Stimulated activated effector memory CD8-positive, alpha-beta T cell treated with anti-CD3 and anti-CD28 coated beads, Interleukin-12 subunit alpha, Interleukin-12 subunit beta, amount 100 ng/mL, for 72 hours (primary cell): ENCODE measurements around the gene DCST1.

ENCODE experiments used
- ATAC-seq: fragments of 150-1000 bp; cut with Tn5 transposase; 2 replicates; pipeline ENCODE4 v1.10.0; 2021
- DNase-seq, 2 donors: peaks; one replicate each; pipeline ENCODE4 v3.0.0; 2021 to 2022; ENCODE audit warnings: low spot score in 2 of 2
- H3K27ac Mint-ChIP-seq: one replicate; pipeline ENCODE4 v1.8.0; 2022; ENCODE audit warnings: mild to moderate bottlenecking, mixed read lengths
- H3K36me3 Mint-ChIP-seq: one replicate; pipeline ENCODE4 v1.8.0; 2022; ENCODE audit warnings: mild to moderate bottlenecking, mixed read lengths
- H3K4me1 Mint-ChIP-seq: one replicate; pipeline ENCODE4 v1.8.0; 2022; ENCODE audit warnings: mixed read lengths
- H3K4me3 Mint-ChIP-seq: one replicate; pipeline ENCODE4 v1.8.0; 2022; ENCODE audit warnings: mild to moderate bottlenecking, mixed read lengths
- H3K9me3 Mint-ChIP-seq: one replicate; pipeline ENCODE4 v1.8.0; 2022; ENCODE audit warnings: mixed read lengths

Gene DCST1

DNA sequence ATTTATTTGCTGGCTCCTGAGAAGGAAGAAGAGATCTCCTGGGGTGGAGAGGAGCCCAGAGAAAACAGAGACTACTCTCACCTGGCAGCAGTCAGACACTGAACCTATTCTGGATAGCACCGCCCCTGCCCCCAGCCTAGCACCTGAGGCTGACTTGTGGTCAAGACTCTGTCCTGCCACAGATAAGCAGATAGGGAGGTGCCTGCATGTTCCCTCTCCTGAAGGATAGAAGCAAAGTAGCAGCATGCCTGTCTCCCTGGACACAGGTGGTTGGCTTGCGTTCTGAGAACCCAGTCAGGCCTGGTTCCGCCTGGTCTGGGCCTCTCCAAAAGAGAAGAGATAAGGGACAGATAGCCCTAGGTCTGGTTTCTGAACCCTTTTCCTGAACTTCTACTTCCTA lies 43.7 kb downstream of the DCST1 start:
- Mint-ChIP-seq H3K4me1 (peaks cover 31% of the 10 kb centered on the region), H3K27ac (no peak overlapping the region), H3K4me3 (no peak overlapping the region), H3K36me3 (peaks cover 7% of the 10 kb centered on the region), H3K9me3 (no peaks in the 10 kb centered on the region)
- DNase-seq (no peak), ATAC-seq (no peak)

DNA sequence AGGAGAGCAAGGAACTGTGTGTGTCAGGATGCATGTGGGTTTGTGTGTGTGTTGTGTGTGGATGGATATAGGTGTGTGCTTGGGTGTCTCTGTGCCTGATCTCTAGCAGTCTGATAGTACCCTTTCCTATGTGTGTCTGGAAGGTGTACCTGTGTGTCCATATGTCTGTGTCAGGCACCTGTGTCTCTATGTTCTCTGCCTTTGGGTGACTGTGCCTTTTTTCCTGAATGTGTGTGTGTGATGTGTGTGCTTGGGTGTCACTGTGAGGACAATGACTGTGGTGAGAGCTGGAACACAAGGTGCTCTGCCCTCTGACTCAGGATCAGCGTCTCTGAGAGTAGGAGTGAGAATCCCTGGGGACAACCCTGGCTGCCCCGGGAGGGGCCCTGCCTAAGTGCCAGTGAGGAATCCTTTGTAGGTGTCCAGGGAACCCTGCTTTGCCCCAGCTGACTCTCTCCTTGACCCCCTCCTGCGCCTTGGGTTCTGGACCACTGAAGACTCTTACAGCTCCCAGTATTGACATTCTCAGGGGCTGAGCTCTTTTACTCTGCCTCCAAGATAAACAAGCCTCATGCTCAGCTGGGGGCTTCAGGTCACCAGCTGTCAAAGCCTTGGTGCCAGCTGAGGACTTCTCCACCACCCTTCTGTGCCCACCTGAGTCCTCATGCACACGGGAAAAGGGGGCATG lies 44.3 kb downstream of the DCST1 start:
- ATAC-seq (no peak), DNase-seq (no peak)
- Mint-ChIP-seq H3K4me1 (peaks cover 35% of the 10 kb centered on the region), H3K4me3 (peak overlapping the region; percentile 77), H3K9me3 (no peaks in the 10 kb centered on the region), H3K27ac (no peak overlapping the region), H3K36me3 (peaks cover 7% of the 10 kb centered on the region)

DNA sequence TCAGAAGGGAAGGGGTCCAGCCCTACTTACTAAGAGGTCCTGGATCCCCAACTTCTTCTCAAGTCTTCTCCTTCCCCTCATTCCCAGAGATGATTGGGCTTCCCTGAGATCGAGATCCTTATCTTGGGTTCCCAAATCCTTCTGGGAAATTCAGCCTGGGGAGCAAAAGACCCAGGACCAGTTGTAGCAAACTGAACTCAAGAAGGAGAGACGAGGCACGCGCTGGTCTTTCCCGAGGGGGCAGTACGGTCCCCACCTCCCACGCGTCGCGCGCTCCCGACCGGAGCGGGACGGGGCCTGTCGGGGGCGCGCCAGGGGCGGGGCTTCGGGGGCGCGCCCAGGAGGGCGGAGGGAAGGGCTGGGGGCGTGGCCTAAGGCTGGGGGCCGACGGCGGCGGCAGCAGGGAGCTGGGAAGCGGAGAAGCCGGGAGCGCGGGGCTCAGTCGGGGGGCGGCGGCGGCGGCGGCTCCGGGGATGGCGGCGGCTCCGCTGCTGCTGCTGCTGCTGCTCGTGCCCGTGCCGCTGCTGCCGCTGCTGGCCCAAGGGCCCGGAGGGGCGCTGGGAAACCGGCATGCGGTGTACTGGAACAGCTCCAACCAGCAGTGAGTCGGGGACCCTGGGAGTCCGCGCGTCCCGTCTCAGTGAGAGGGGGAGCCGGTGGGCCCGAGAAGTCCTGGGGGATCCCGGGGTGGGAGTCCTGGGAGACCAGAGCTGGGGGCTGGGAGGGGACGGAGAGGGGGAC lies 45.0 kb downstream of the DCST1 start, which contains the start of gene EFNA3:
EFNA3 (plus strand) TSS at position 369 of the 741 bp plus-strand sequence; CDS start at position 474, 105 bp downstream.
- Mint-ChIP-seq H3K4me1 (peaks cover 37% of the 10 kb centered on the region), H3K36me3 (peaks cover 7% of the 10 kb centered on the region), H3K4me3 (peak within 1 kb of the TSS; percentile 77), H3K9me3 (no peaks in the 10 kb centered on the region), H3K27ac (no peak within 1 kb of the TSS)
- ATAC-seq (peak; percentile 43), DNase-seq (peak; percentile 62 to 77)

DNA sequence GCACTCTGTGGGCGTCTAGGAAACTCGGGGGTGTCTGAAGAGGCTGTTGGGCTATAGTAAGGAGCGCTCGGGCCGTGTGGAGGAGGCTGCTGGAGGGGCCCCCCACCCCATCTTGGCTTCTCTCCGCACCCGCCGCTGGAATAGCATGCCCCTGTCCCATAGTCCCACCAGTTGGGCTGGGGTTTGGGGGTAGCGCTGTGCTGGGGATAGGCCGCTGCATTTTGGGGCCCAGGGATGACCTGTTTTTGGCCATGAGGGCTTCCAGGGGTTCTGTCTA lies 45.5 kb downstream of the DCST1 start:
- Mint-ChIP-seq H3K4me3 (peak overlapping the region; percentile 77), H3K4me1 (peaks cover 42% of the 10 kb centered on the region), H3K9me3 (no peaks in the 10 kb centered on the region), H3K36me3 (peaks cover 7% of the 10 kb centered on the region), H3K27ac (no peak overlapping the region)
- no peak for ATAC-seq
- no peak for DNase-seq

DNA sequence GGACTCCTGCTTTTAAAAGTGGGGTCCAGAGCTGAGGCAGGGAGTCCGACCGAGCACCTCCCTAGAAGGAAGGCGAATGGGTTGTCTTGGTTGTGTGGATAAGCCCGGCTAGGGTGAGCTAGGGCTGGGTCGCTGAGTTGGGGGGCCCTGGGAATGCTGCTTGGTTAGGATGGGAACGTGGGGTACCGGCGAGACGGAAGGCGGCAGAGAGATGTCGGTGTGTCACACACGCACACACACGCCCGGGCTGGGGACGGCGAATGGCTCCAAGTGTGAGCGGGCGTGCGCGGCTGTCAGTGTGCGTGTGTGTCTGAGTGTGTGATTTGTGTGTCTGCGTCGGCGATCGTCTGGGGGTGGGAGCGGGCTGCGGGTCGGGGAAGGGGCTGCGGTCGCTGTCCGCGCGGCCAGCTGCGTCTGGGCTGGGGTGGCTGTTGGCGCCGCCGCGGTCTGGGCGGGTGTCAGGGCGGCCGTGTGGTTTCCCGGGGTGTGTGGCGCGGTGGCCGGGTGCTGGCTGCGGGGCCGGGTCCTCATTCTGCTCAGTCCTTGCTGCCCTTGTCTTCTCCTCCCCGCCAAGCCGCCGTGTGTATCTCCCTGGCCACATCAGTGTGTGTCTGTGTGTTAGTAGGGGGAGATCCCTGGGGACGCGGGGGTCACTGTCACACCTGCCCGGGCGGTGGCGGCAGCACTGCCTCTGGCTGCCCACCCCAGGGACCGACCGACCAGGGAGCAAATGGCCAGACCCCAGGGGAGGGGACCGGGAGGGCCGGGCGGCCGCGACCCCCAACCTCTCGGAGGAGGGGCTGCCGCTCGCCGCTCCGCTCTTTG lies 46.1 kb downstream of the DCST1 start:
- Mint-ChIP-seq H3K36me3 (peaks cover 11% of the 10 kb centered on the region), H3K27ac (no peak overlapping the region), H3K4me1 (peaks cover 48% of the 10 kb centered on the region), H3K9me3 (no peaks in the 10 kb centered on the region), H3K4me3 (peak overlapping the region; percentile 77)
- ATAC-seq (no peak), DNase-seq (no peak)

DNA sequence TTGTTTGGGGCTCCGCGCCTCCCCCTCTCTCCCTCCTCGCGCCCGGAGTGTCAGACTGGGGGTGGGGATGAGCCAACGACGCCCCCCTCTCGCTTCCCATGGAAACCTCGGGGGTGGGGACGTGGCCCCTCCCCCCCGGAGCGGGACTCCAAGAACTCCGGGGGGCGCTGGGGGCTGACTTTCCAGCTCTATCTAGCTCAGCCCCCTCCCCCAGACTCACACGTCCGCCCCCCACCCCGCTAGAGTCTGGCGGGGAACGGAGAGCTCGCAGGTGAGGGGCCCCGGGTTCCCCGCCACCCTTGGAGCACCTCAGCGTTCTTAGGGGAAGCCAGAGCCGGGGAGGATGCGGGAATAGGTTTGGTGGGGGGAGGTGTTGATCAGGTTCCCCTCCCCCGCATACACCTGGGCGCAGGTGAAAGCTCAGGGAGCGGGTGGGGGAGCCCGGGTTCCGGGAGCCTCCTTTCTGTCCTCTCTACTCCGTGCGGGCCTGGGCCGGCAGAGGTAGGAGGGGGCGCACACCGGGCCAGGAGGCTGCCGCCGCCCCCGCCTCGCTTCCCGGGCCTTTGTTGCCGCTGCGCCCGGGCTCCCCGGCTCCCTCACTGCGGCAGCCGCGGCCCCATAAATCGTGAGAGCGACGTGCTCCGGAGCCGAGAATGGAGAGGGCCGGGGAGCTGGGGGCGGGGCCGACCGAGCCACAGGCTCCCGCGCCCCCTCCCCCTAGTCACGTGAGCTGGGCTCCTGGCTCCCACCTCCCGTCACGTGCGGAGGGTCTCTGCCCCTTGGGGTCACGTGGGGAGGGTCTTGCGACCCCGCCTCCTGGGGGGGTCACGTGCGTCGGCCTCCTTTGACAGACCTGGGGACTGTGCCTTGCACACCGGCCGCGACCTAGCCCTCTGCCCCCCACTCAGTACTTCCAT lies 46.9 kb downstream of the DCST1 start:
- Mint-ChIP-seq H3K36me3 (peaks cover 19% of the 10 kb centered on the region), H3K4me1 (peaks cover 53% of the 10 kb centered on the region), H3K4me3 (peak overlapping the region; percentile 77), H3K27ac (no peak overlapping the region), H3K9me3 (no peaks in the 10 kb centered on the region)
- DNase-seq (no peak), ATAC-seq (no peak)

DNA sequence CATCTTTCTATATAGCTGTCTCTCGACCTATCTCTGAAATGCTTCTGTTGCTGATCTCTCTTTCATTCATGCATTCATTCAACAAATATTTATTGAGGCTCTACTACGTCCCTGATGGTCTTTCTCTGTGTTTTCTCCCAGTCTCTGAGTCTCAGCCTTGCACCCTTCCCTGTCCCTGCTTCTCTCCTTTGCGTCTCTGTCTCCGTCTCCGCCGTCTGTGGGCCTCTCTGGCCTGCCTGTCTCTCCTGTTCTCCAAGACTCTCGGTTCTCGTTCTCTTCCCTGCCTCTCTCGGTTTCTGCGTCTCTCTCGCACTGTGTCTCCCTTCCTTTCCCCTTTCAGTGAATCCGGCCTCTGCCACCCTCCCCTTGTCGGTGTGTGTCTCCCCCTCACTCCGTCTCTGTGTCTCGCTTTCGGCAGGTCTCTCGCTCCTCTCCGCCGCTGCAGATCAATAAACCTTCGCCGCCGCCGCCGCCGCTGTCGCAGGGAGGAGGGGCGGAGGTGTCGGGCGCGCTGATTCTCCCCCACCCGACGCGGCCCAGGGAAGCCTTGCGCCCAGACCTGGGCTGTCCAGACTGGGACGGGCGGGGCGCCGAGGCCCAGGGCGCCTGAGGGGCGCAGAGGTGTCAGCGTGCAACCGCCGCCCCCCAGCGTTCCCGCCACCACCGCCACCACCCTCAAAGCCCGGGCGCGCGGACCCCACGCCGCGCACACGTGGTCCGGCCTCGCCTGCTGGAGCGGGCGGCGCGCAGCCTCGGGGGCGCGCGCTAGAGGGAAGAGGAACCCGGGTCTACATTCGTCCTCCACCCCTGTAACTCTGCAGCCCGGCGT lies 48.1 kb downstream of the DCST1 start:
- DNase-seq, result no peak
- Mint-ChIP-seq H3K4me1 (peaks cover 60% of the 10 kb centered on the region), H3K36me3 (peaks cover 21% of the 10 kb centered on the region), H3K27ac (no peak overlapping the region), H3K4me3 (peak overlapping the region; percentile 77), H3K9me3 (no peaks in the 10 kb centered on the region)
- ATAC-seq, result no peak

DNA sequence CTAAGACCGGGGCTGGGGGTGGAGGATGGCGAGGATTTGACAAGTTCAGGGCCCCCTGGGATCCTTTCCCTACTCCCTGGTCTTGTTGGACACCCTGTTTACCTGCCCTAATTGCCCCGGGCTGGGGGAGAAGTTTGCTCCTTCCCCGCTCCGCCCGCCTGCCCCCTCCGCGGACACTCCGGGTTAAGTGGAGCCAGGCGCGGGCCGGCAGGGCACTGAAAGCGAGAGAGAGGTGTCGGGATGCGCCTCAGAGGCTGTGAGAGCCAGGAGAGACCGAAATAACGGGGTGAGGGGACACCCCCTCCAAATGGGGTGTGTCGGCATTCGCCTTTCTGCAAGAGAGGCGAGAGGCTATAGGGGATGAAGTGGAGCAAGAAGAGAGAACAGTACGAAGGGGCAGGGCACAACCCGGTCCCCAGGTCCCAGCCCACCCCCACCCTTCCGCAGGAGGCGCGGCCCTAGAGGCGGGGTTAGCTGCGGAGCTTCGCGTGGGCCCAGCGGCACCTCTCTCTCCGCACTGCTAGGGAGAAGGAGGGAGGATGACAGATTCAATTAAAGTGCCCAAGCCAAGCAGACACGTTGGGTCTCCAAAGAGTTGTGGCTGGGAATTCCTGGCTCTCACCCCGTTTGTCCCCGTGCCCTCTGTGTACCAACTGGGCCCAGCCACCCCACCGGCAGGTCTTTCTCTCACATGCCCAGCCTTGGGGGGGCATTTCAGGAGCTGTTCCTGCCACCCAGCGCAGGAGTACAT lies 48.9 kb downstream of the DCST1 start:
- peaks cover 21% of the 10 kb centered on the region for H3K36me3 Mint-ChIP-seq
- peaks cover 60% of the 10 kb centered on the region for H3K4me1 Mint-ChIP-seq
- no peaks in the 10 kb centered on the region for H3K9me3 Mint-ChIP-seq
- ATAC-seq, result no peak
- H3K4me3 Mint-ChIP-seq, result peak overlapping the region; percentile 77
- no peak overlapping the region for H3K27ac Mint-ChIP-seq
- DNase-seq, result no peak

DNA sequence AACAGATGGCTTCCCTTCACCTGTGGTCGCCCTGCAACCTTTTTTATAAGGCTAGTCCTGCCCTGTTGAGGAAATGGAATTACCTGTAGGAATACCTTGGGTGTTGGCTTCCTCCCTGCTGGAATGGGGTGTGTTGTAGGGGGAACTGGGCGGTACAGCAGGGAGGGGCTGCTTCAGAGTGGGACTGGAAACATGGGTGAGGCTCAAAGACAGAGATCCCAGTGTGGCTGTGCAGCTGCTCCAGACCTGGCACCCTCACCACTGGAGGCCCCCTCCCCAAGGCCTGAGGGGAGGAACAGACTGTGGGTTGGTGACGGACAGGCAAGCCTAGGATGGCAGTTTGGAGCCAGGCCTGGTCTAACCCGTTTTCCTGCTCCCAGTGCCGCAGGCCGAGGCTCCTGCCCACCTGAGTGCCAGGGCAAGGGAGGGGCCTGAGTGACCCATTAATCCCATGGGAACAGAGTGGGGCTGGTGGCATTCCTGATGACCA lies 49.5 kb downstream of the DCST1 start:
- Mint-ChIP-seq H3K9me3 (no peaks in the 10 kb centered on the region), H3K4me1 (peaks cover 60% of the 10 kb centered on the region), H3K36me3 (peaks cover 21% of the 10 kb centered on the region), H3K4me3 (peak overlapping the region; percentile 77), H3K27ac (no peak overlapping the region)
- DNase-seq, result no peak
- no peak for ATAC-seq

DNA sequence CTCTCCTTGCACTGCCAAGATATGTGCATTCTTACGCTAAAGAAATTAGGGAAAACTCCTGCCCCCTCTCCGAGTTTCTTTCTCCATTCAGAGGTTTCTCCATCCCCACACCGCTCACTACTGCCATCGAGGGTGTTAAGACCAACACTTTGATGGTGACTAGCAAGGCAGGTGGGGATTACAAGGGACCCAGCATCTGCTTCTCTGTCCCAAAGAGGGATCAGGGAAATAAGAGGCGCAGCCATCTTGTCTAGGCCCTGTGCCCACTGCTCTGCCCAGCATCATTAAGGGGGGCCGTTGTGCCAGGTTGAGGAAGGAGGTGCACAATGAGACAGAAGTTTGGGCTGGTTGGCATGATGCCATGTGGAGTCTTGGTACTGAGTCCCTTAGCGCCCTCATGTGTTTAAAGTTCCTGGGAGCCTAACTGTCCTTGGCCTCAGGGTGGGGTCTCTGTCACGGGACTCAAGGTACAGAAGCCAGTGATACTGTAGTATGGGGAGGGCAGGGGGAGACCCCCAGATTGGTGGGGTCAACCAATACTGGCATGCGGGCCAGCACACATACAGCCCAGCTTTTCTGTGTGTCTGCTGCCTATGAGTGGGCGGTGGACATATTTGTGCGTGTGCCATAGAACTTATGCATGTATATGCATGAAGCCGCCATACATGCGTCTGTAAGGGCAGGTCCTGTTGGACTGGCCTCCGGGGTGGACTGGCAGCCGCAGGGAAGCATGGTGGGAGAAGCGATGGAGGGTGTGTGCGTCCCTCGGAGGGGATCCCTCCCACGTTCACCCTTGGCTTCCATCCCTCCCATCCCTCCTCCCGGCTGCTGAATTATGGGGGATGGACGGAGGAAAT lies 50.5 kb downstream of the DCST1 start:
- peaks cover 21% of the 10 kb centered on the region for H3K36me3 Mint-ChIP-seq
- H3K27ac Mint-ChIP-seq, result peak overlapping the region; percentile 91
- H3K4me1 Mint-ChIP-seq, result peaks cover 59% of the 10 kb centered on the region
- ATAC-seq (no peak), DNase-seq (peak in 1 of 2 donors; percentile 70)
- H3K4me3 Mint-ChIP-seq, result peak overlapping the region; percentile 95
- no peaks in the 10 kb centered on the region for H3K9me3 Mint-ChIP-seq

DNA sequence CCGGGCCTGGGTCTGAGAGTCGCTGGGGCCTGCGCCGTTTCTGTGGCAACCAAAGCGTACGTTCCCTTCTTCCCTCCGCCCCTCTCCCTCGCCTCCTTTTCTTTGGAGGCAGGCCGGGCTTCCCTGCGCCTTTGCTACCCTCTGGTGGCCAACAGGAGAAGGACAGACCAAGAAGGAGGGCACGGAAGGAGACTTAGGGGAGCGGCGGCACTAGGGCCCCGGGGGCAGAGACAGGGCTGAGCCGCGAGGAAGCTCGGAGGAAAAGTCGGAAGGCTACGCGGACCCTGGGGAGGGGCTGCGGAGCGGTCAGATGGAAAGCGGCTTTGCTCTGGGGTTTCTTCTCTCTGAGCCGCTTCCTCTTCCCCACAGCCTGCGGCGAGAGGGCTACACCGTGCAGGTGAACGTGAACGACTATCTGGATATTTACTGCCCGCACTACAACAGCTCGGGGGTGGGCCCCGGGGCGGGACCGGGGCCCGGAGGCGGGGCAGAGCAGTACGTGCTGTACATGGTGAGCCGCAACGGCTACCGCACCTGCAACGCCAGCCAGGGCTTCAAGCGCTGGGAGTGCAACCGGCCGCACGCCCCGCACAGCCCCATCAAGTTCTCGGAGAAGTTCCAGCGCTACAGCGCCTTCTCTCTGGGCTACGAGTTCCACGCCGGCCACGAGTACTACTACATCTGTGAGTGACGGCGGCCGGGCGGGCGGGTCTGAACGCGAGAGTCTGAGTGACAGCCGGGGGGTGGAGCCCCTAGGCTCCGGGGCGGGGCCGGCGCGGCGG lies 51.3 kb downstream of the DCST1 start:
- peak; percentile 89 for ATAC-seq
- Mint-ChIP-seq H3K4me1 (peaks cover 51% of the 10 kb centered on the region), H3K9me3 (no peaks in the 10 kb centered on the region), H3K27ac (peak overlapping the region; percentile 91), H3K36me3 (peaks cover 14% of the 10 kb centered on the region), H3K4me3 (peak overlapping the region; percentile 95)
- DNase-seq, result peak; percentile 92 to 96

DNA sequence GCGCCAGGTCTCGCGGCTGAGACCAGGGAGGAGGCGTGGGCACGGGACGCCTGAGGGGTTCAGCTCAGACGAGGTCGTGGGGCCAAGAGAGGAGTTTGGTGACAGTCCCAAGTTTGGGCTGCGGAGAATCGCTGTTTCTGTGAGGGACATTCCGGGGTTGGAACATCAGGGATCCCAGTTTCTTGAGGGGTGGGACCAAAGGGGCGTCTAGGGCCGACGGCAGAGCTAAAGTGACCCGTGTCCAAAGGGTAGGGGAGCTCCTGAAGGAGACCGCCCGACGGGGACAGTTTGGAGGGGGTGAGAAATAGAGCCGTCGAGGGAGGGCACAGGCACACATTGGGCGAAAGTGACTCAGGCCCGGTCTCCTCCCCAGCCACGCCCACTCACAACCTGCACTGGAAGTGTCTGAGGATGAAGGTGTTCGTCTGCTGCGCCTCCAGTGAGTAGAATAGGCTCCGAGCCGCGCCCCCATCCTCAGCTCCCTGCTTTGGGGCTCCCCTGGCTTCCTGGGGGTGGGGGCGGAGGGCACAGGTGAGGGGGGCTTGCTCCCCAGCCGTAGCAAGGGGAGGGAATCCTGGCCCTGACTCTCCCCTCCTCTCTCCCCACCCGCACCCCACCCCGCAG lies 52.0 kb downstream of the DCST1 start:
- H3K4me1 Mint-ChIP-seq, result peaks cover 48% of the 10 kb centered on the region
- H3K9me3 Mint-ChIP-seq, result no peaks in the 10 kb centered on the region
- ATAC-seq, result peak; percentile 64
- H3K36me3 Mint-ChIP-seq, result peaks cover 14% of the 10 kb centered on the region
- DNase-seq, result peak; percentile 51 to 79
- peak overlapping the region; percentile 91 for H3K27ac Mint-ChIP-seq
- peak overlapping the region; percentile 95 for H3K4me3 Mint-ChIP-seq
